Mesothelial cell of epicardium (in vitro differentiated cells): Measurements from ENCODE around the gene JAG2. TPM values are rescaled to one million over a fixed set of nuclear protein-coding genes. Genes with fewer than 3 reads are reported as not detected.

Experiments
- DNase-seq, 2 experiments: peaks; one replicate each; pipeline ENCODE4 v3.0.0; 2021; ENCODE audit warnings: low spot score in 2 of 2; ENCODE audit not compliant: unreplicated experiment in 2 of 2
- H3K27ac Mint-ChIP-seq: 2 replicates; pipeline ENCODE4 v1.8.0; 2021; ENCODE audit warnings: mixed read lengths
- H3K27me3 Mint-ChIP-seq: 2 replicates; pipeline ENCODE4 v1.8.0; 2021; ENCODE audit warnings: low read depth, mixed read lengths
- H3K36me3 Mint-ChIP-seq: 2 replicates; pipeline ENCODE4 v1.8.0; 2021; ENCODE audit warnings: mixed read lengths
- H3K4me1 Mint-ChIP-seq: 2 replicates; pipeline ENCODE4 v1.8.0; 2021; ENCODE audit warnings: mixed read lengths
- H3K4me3 Mint-ChIP-seq: 2 replicates; pipeline ENCODE4 v1.8.0; 2021; ENCODE audit warnings: mild to moderate bottlenecking, moderate library complexity, mixed read lengths
- H3K9me3 Mint-ChIP-seq: 2 replicates; pipeline ENCODE4 v1.8.0; 2021; ENCODE audit warnings: mixed read lengths
- CTCF ChIP-seq: fragments of 200-600 bp; sonication (generic); IDR thresholded peaks from one replicate; pipeline ENCODE4 v1.5.0; 2021; ENCODE audit warnings: antibody characterized with exemption; ENCODE audit not compliant: unreplicated experiment
- total RNA-seq: library from RNA; stranded (reverse); gene quantifications from 3 replicates; pipeline ENCODE4 v1.2.1, GENCODE V29; 2021

Gene JAG2
- total RNA-seq, 1 donor from 2014 or later = 38.9 TPM

GRCh38 chr14:105139212-105139825 lies 29.3 kb downstream of the JAG2 start:
- H3K4me1 Mint-ChIP-seq = no peaks in the 10 kb centered on the region
- no peak for DNase-seq
- no peaks in the 10 kb centered on the region for H3K27me3 Mint-ChIP-seq
- H3K36me3 Mint-ChIP-seq = peaks cover 17% of the 10 kb centered on the region
- H3K4me3 Mint-ChIP-seq = no peak overlapping the region
- H3K9me3 Mint-ChIP-seq = peaks cover 4% of the 10 kb centered on the region
- TF ChIP-seq CTCF = no peak
- no peak overlapping the region for H3K27ac Mint-ChIP-seq

GRCh38 chr14:105138551-105139111 lies 29.9 kb downstream of the JAG2 start:
- Mint-ChIP-seq H3K27me3 (no peaks in the 10 kb centered on the region), H3K36me3 (peaks cover 17% of the 10 kb centered on the region), H3K9me3 (peaks cover 4% of the 10 kb centered on the region), H3K27ac (no peak overlapping the region), H3K4me1 (no peaks in the 10 kb centered on the region), H3K4me3 (no peak overlapping the region)
- no peak for DNase-seq
- no peak for TF ChIP-seq CTCF

GRCh38 chr14:105138021-105138541 lies 30.5 kb downstream of the JAG2 start:
- DNase-seq = no peak
- Mint-ChIP-seq H3K36me3 (peaks cover 19% of the 10 kb centered on the region), H3K4me3 (no peak overlapping the region), H3K27ac (no peak overlapping the region), H3K9me3 (peaks cover 8% of the 10 kb centered on the region), H3K4me1 (no peaks in the 10 kb centered on the region), H3K27me3 (no peaks in the 10 kb centered on the region)
- no peak for TF ChIP-seq CTCF

GRCh38 chr14:105137481-105138020 lies 31.0 kb downstream of the JAG2 start:
- H3K27ac Mint-ChIP-seq = no peak overlapping the region
- peaks cover 19% of the 10 kb centered on the region for H3K36me3 Mint-ChIP-seq
- H3K4me3 Mint-ChIP-seq = no peak overlapping the region
- TF ChIP-seq CTCF = no peak
- DNase-seq = no peak
- H3K4me1 Mint-ChIP-seq = no peaks in the 10 kb centered on the region
- peaks cover 12% of the 10 kb centered on the region for H3K9me3 Mint-ChIP-seq
- H3K27me3 Mint-ChIP-seq = no peaks in the 10 kb centered on the region

GRCh38 chr14:105136401-105137322 lies 31.9 kb downstream of the JAG2 start:
- Mint-ChIP-seq H3K4me3 (no peak overlapping the region), H3K9me3 (peaks cover 12% of the 10 kb centered on the region), H3K4me1 (no peaks in the 10 kb centered on the region), H3K36me3 (peaks cover 15% of the 10 kb centered on the region), H3K27me3 (no peaks in the 10 kb centered on the region), H3K27ac (no peak overlapping the region)
- no peak for DNase-seq
- no peak for TF ChIP-seq CTCF
